A549 (cell line): ENCODE measurements around the gene EPB41L5. TPM values are rescaled to one million over a fixed set of nuclear protein-coding genes. Genes with fewer than 3 reads are reported as not detected.
"Not testable (repeated sequence)": the region's sequence is repeated elsewhere in the genome, so short reads cannot be mapped to it uniquely, and the experiment has no call there.

Experiments used
- ATAC-seq, 2 experiments: fragments of 200-7000 bp in 1 of 2; fragments of >200 bp in 1 of 2; cut with Nextera tagmentation in 1 of 2; cut with Tn5 transposase in 1 of 2; 3 replicates each; pipeline versions ENCODE4 v1.8.0 to v1.9.1; 2018 to 2020; ENCODE audit warnings: mild to moderate bottlenecking in 1 of 2, moderate library complexity in 1 of 2
- CTCF ChIA-PET: fragments of 300-600 bp; sonication (Branson Sonifier 250); formaldehyde crosslinking; extraction: SDS; loops from one replicate; lab custom pipeline; 2021; ENCODE audit warnings: antibody characterized with exemption, inconsistent platforms; lab: Yijun Ruan, JAX
- POLR2A ChIA-PET: fragments of 350-600 bp; formaldehyde crosslinking; extraction: SDS; loops from one replicate; lab custom pipeline; 2021; ENCODE audit warnings: antibody characterized with exemption, inconsistent platforms; lab: Yijun Ruan, JAX
- DNase-seq, 2 experiments: peaks; one replicate each; pipeline versions ENCODE4 v3.0.0 to v3.0.0-alpha.2; 2011 to 2016; ENCODE audit warnings: low read depth in 1 of 2, low spot score in 1 of 2
- FAIRE-seq: peaks from 2 replicates; lab custom pipeline; 2011; peaks lifted over from hg19 to GRCh38; lab: Jason Lieb, UNC
- H3K27ac ChIP-seq, 2 experiments: fragments of >200 bp; sonication (Bioruptor Twin); formaldehyde crosslinking; 3 replicates each; pipeline ENCODE4 v1.5.1; 2016 to 2017
- H3K4me1 ChIP-seq: fragments of >200 bp; sonication (Bioruptor Twin); formaldehyde crosslinking; 3 replicates; pipeline ENCODE4 v1.6.1; 2016
- H3K4me2 ChIP-seq: fragments of >200 bp; sonication (Bioruptor Twin); formaldehyde crosslinking; 3 replicates; pipeline ENCODE4 v1.6.1; 2016
- H3K4me3 ChIP-seq: fragments of >200 bp; sonication (Bioruptor Twin); formaldehyde crosslinking; 3 replicates; pipeline ENCODE4 v1.5.1; 2016
- H3K9me3 ChIP-seq: fragments of >200 bp; sonication (Bioruptor Twin); formaldehyde crosslinking; 3 replicates; pipeline ENCODE4 v1.6.1; 2016
- CBX2 ChIP-seq: fragments of 200-600 bp; sonication (generic); IDR thresholded peaks from 2 replicates; pipeline ENCODE4 v1.6.1; 2016; ENCODE audit warnings: low read depth, mild to moderate bottlenecking, borderline replicate concordance
- CEBPB ChIP-seq, 2 experiments: fragments of >200 bp in 1 of 2; sonication (Bioruptor Twin) in 1 of 2; formaldehyde crosslinking in 1 of 2; IDR thresholded peaks; 2 replicates each; pipeline ENCODE4 v1.6.1; 2012 to 2016
- CHD2 ChIP-seq: fragments of 150-350 bp; IDR thresholded peaks from 2 replicates; pipeline ENCODE4 v1.6.1; 2014; ENCODE audit warnings: low read length; ENCODE audit not compliant: partially characterized antibody
- ESRRA ChIP-seq: fragments of 150-350 bp; IDR thresholded peaks from 2 replicates; pipeline ENCODE4 v1.6.1; 2014; ENCODE audit warnings: mild to moderate bottlenecking, low read length, borderline replicate concordance
- HOXB13 ChIP-seq: fragments of 250-450 bp; sonication (Bioruptor Pico); IDR thresholded peaks from 2 replicates; pipeline ENCODE4 v1.5.0; 2020; ENCODE audit warnings: low read depth, mild to moderate bottlenecking, moderate library complexity
- HOXB5 ChIP-seq: fragments of 250-450 bp; sonication (Bioruptor Pico); IDR thresholded peaks from 2 replicates; pipeline ENCODE4 v1.5.0; 2020; ENCODE audit warnings: mild to moderate bottlenecking, moderate library complexity
- JUN ChIP-seq, 2 experiments: fragments of >200 bp; sonication (Bioruptor Twin); formaldehyde crosslinking; IDR thresholded peaks; 2 replicates in 1 of 2; 3 replicates in 1 of 2; pipeline ENCODE4 v1.6.1; 2016 to 2017
- JUNB ChIP-seq: fragments of >200 bp; sonication (Bioruptor Twin); formaldehyde crosslinking; IDR thresholded peaks from 2 replicates; pipeline ENCODE4 v1.6.1; 2016
- KDM5A ChIP-seq: fragments of 200-600 bp; sonication (generic); IDR thresholded peaks from 2 replicates; pipeline ENCODE4 v1.6.1; 2016; ENCODE audit warnings: antibody characterized with exemption, mild to moderate bottlenecking
- MAFK ChIP-seq: fragments of 450-650 bp; IDR thresholded peaks from 2 replicates; pipeline ENCODE4 v1.6.1; 2014; ENCODE audit not compliant: partially characterized antibody
- PHF8 ChIP-seq: fragments of 200-600 bp; sonication (generic); IDR thresholded peaks from 2 replicates; pipeline ENCODE4 v1.6.1; 2016; ENCODE audit warnings: low read depth, mild to moderate bottlenecking, antibody characterized with exemption, moderate library complexity, borderline replicate concordance
- POLR2AphosphoS2 ChIP-seq: conservative IDR thresholded peaks from 2 replicates; pipeline ENCODE4 v1.6.1; 2012; ENCODE audit warnings: low read length, improper control_type of control experiment, inconsistent platforms
- RARB ChIP-seq: fragments of 250-450 bp; sonication (Bioruptor Pico); IDR thresholded peaks from 2 replicates; pipeline ENCODE4 v1.8.0; 2021; ENCODE audit warnings: mild to moderate bottlenecking, moderate library complexity
- RCOR1 ChIP-seq: fragments of 150-350 bp; IDR thresholded peaks from 2 replicates; pipeline ENCODE4 v1.6.1; 2014; ENCODE audit warnings: antibody characterized with exemption, low read length, low read depth
- RFX5 ChIP-seq: fragments of 450-650 bp; IDR thresholded peaks from 2 replicates; pipeline ENCODE4 v1.7.1; 2014; ENCODE audit warnings: antibody characterized with exemption, mild to moderate bottlenecking, moderate library complexity
- SMC3 ChIP-seq: fragments of >200 bp; sonication (Bioruptor Twin); formaldehyde crosslinking; IDR thresholded peaks from 3 replicates; pipeline ENCODE4 v1.6.1; 2018; ENCODE audit warnings: inconsistent platforms
- TFCP2L1 ChIP-seq: fragments of 250-450 bp; sonication (Bioruptor Pico); IDR thresholded peaks from 2 replicates; pipeline ENCODE4 v1.5.0; 2021; ENCODE audit warnings: mild to moderate bottlenecking
- TP53 ChIP-seq: fragments of 250-450 bp; sonication (Bioruptor Pico); IDR thresholded peaks from 2 replicates; pipeline ENCODE4 v1.5.0; 2021; ENCODE audit warnings: mild to moderate bottlenecking, moderate library complexity
- ZFP36 ChIP-seq: fragments of 450-650 bp; IDR thresholded peaks from 2 replicates; pipeline ENCODE4 v1.6.1; 2014; ENCODE audit warnings: borderline replicate concordance; ENCODE audit not compliant: partially characterized antibody
- ZNF302 ChIP-seq: fragments of 250-450 bp; sonication (Bioruptor Pico); IDR thresholded peaks from 2 replicates; pipeline ENCODE4 v1.9.0; 2021; ENCODE audit warnings: inconsistent platforms, mild to moderate bottlenecking, moderate library complexity
- WGBS: methylation state at CpG from one replicate; pipeline ENCODE4 v1.1.6; 2017; ENCODE audit errors: missing lambda C conversion rate; 5-methylcytosine and 5-hydroxymethylcytosine counted together
- polyA plus RNA-seq, 4 experiments: library from polyadenylated mRNA; depleted of rRNA in 3 of 4; stranded (reverse); fragments of >200 nt; fragmentation: RNase III in 1 of 4; extraction: RNeasy Plus Mini Kit Qiagen cat#74134 plus additional on column Dnase treatment in 1 of 4; gene quantifications; 2 replicates in 3 of 4; 3 replicates in 1 of 4; pipeline ENCODE4 v1.2.3, GENCODE V29; 2011 to 2017
- TF ChIP-seq, protein P1 (sequence below): IDR thresholded peaks from 2 replicates; pipeline ENCODE4 v1.6.1; 2012
- TF ChIP-seq, protein P2 (sequence below): fragments of 450-650 bp; IDR thresholded peaks from 2 replicates; pipeline ENCODE4 v1.6.1; 2014; ENCODE audit warnings: antibody characterized with exemption
- TF ChIP-seq, protein P3 (sequence below): fragments of 250-450 bp; sonication (Bioruptor Pico); IDR thresholded peaks from 2 replicates; pipeline ENCODE4 v1.5.0; 2020; ENCODE audit warnings: low read depth, mild to moderate bottlenecking, moderate library complexity
- TF ChIP-seq, protein P4 (sequence below): IDR thresholded peaks from 2 replicates; pipeline ENCODE4 v1.6.1; 2012; ENCODE audit warnings: low read depth, borderline replicate concordance
- TF ChIP-seq, protein P5 (sequence below): IDR thresholded peaks from 2 replicates; pipeline ENCODE4 v1.6.1; 2012
- TF ChIP-seq, protein P6 (sequence below): fragments of 150-350 bp; IDR thresholded peaks from 2 replicates; pipeline ENCODE4 v1.6.1; 2014; ENCODE audit warnings: low read depth, mild to moderate bottlenecking, low read length
- TF ChIP-seq, protein P7 (sequence below): fragments of >200 bp; sonication (Bioruptor Twin); formaldehyde crosslinking; IDR thresholded peaks from 3 replicates; pipeline ENCODE4 v1.5.1; 2016
- TF ChIP-seq, protein P8 (sequence below): fragments of >200 bp; sonication (Bioruptor Twin); formaldehyde crosslinking; IDR thresholded peaks from 2 replicates; pipeline ENCODE4 v1.6.1; 2016

EPB41L5 gene
- polyA plus RNA-seq, 2 of the 4 experiments (the other 2 are of a cell fraction), result 5.8 to 33.0 TPM

DNA sequence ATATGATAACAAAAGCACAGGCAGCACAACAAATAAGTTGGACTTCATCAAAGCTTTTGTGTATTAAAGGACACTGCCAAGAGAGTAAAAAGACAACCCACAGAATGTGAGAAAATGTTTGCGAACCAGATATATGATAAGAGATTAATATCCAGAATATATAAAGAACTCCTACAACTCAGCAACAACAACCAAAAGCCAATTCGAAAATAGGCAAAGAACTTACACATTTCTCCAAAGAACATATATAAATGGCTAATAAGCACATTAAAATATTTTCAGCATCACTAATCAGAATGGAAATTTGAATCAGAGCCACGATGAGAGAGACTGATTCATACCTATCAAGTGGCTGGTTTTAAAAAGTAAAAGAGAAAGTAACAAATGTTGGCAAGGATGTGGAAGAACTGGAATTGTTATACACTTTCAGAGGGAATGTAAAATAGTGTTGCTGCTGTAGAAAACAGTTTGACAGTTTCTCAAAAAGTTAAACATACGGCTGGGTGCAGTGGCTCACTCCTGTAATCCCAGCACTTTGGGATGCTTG lies 25.2 kb downstream of the EPB41L5 start (continued):
- TF ChIP-seq TP53 (CRISPR knock-in tag), result no peak
- TF ChIP-seq MAFK, result no peak

DNA sequence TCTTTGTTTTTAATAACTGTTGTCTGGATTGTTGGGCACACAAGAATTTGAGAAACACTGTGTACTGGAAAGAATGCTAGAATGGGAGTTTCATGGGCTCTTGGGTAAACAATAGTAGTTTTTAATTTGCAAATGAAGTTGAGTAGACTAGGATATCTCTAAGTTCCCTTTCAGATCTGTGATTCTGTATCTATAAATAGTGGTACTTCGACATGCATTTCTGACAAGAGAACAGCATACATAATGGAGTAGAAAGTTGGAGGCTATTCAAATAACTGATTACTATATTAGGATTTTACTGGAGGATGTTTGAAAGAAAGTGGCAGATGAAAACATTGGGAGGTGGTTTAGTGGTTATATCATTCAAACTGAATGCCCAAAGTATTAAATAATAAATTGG lies 29.5 kb downstream of the EPB41L5 start:
- FAIRE-seq, result no peak
- POLR2A ChIA-PET, result no interaction called here
- Histone ChIP-seq H3K4me2 (no peak overlapping the region), H3K4me3 (no peak overlapping the region)
- DNase-seq, result no peak
- ATAC-seq, result no peak
- no peak for TF ChIP-seq POLR2AphosphoS2
- TF ChIP-seq, protein P1, sequence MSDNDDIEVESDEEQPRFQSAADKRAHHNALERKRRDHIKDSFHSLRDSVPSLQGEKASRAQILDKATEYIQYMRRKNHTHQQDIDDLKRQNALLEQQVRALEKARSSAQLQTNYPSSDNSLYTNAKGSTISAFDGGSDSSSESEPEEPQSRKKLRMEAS, result no peak
- no peak for TF ChIP-seq JUN (IDR thresholded peaks at IDR 0.05)
- no peak for TF ChIP-seq CHD2
- TF ChIP-seq, protein P2, sequence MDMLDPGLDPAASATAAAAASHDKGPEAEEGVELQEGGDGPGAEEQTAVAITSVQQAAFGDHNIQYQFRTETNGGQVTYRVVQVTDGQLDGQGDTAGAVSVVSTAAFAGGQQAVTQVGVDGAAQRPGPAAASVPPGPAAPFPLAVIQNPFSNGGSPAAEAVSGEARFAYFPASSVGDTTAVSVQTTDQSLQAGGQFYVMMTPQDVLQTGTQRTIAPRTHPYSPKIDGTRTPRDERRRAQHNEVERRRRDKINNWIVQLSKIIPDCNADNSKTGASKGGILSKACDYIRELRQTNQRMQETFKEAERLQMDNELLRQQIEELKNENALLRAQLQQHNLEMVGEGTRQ, result no peak
- no peak for TF ChIP-seq ESRRA
- TF ChIP-seq HOXB13 (CRISPR knock-in tag), result no peak
- TF ChIP-seq TFCP2L1 (CRISPR knock-in tag), result no peak
- no peak for TF ChIP-seq RFX5
- no peak for TF ChIP-seq KDM5A
- no peak for TF ChIP-seq HOXB5
- TF ChIP-seq CEBPB (IDR thresholded peaks at IDR 0.05), result no peak
- no peak for TF ChIP-seq RCOR1
- TF ChIP-seq, protein P3, sequence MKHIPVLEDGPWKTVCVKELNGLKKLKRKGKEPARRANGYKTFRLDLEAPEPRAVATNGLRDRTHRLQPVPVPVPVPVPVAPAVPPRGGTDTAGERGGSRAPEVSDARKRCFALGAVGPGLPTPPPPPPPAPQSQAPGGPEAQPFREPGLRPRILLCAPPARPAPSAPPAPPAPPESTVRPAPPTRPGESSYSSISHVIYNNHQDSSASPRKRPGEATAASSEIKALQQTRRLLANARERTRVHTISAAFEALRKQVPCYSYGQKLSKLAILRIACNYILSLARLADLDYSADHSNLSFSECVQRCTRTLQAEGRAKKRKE (CRISPR knock-in tag), result no peak
- TF ChIP-seq, protein P4, sequence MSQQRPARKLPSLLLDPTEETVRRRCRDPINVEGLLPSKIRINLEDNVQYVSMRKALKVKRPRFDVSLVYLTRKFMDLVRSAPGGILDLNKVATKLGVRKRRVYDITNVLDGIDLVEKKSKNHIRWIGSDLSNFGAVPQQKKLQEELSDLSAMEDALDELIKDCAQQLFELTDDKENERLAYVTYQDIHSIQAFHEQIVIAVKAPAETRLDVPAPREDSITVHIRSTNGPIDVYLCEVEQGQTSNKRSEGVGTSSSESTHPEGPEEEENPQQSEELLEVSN, result no peak
- TF ChIP-seq, all 56 proteins: peak for 0
- Histone ChIP-seq H3K9me3 (peaks cover 7% of the 10 kb centered on the region; the same call in 1 of the 3 replicates), H3K4me1 (no peaks in the 10 kb centered on the region), H3K27ac (no peak overlapping the region)
- CTCF ChIA-PET, result no interaction called here
- WGBS, result 89% methylated on average over 1 of the region's 1 CpG

DNA sequence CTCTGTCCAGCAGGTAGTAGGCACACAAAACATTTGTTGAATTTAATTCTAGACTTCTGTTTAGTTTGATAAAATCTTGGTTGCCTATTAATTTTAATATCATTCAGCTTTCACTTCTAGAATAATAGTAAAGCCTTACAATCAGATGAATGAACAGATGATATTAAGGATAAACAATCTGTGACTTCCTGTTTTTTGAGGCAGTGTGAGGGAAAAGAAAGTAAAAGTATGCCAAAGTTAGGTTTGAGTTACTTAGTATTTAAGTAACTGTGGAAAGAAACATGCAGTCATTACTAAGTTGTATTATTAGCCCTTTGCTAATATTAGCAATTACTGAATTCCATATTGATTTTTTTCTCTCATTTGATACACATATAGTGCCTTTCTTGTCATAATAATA lies 31.5 kb downstream of the EPB41L5 start:
- no peak for ATAC-seq
- CTCF ChIA-PET, result no interaction called here
- FAIRE-seq, result no peak

DNA sequence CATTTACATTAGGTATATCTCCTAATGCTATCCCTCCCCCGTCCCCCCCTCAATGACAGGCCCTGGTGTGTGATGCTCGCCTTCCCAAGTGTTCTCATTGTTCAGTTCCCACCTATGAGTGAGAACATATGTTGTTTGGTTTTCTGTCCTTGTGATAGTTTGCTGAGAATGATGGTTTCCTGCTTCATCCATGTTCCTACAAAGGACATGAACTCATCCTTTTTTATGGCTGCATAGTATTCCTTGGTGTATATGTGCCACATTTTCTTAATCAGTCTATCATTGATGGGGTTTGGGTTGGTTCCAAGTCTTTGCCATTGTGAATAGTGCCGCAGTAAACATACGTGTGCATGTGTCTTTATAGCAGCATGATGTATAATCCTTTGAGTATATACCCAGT lies 32.9 kb downstream of the EPB41L5 start:
- H3K4me3 ChIP-seq, CTCF ChIA-PET, H3K4me2 ChIP-seq, H3K9me3 ChIP-seq, ATAC-seq, FAIRE-seq, POLR2A ChIA-PET, DNase-seq, H3K4me1 ChIP-seq, H3K27ac ChIP-seq: not testable (repeated sequence)
- 94% methylated on average over 4 of the region's 4 CpGs for WGBS

More for the DNA sequence above, 31.5 kb downstream of the EPB41L5 start:
- H3K9me3 ChIP-seq, result peaks cover 7% of the 10 kb centered on the region; the same call in 1 of the 3 replicates
- H3K4me2 ChIP-seq, result no peak overlapping the region
- TF ChIP-seq CBX2 (no peak), JUNB (no peak), PHF8 (no peak), ZNF302 (CRISPR knock-in tag) (no peak), SMC3 (no peak), ZFP36 (no peak), TFCP2L1 (CRISPR knock-in tag) (no peak), RARB (CRISPR knock-in tag) (no peak)
- TF ChIP-seq, protein P5, sequence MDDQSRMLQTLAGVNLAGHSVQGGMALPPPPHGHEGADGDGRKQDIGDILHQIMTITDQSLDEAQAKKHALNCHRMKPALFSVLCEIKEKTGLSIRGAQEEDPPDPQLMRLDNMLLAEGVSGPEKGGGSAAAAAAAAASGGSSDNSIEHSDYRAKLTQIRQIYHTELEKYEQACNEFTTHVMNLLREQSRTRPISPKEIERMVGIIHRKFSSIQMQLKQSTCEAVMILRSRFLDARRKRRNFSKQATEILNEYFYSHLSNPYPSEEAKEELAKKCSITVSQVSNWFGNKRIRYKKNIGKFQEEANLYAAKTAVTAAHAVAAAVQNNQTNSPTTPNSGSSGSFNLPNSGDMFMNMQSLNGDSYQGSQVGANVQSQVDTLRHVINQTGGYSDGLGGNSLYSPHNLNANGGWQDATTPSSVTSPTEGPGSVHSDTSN, result no peak
- TF ChIP-seq, protein P6, sequence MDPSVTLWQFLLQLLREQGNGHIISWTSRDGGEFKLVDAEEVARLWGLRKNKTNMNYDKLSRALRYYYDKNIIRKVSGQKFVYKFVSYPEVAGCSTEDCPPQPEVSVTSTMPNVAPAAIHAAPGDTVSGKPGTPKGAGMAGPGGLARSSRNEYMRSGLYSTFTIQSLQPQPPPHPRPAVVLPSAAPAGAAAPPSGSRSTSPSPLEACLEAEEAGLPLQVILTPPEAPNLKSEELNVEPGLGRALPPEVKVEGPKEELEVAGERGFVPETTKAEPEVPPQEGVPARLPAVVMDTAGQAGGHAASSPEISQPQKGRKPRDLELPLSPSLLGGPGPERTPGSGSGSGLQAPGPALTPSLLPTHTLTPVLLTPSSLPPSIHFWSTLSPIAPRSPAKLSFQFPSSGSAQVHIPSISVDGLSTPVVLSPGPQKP, result no peak
- TF ChIP-seq, protein P7, sequence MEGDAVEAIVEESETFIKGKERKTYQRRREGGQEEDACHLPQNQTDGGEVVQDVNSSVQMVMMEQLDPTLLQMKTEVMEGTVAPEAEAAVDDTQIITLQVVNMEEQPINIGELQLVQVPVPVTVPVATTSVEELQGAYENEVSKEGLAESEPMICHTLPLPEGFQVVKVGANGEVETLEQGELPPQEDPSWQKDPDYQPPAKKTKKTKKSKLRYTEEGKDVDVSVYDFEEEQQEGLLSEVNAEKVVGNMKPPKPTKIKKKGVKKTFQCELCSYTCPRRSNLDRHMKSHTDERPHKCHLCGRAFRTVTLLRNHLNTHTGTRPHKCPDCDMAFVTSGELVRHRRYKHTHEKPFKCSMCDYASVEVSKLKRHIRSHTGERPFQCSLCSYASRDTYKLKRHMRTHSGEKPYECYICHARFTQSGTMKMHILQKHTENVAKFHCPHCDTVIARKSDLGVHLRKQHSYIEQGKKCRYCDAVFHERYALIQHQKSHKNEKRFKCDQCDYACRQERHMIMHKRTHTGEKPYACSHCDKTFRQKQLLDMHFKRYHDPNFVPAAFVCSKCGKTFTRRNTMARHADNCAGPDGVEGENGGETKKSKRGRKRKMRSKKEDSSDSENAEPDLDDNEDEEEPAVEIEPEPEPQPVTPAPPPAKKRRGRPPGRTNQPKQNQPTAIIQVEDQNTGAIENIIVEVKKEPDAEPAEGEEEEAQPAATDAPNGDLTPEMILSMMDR, result no peak
- TF ChIP-seq, protein P8, sequence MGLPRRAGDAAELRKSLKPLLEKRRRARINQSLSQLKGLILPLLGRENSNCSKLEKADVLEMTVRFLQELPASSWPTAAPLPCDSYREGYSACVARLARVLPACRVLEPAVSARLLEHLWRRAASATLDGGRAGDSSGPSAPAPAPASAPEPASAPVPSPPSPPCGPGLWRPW, result no peak
- TF ChIP-seq, all 56 proteins: peak for 0
- POLR2A ChIA-PET, result interaction anchor here (0.6 kb wide), 1 partner anchor 969 kb away, joined by 3 read pairs; no protein-coding TSS in a partner anchor
- H3K4me1 ChIP-seq, result no peaks in the 10 kb centered on the region
- H3K27ac ChIP-seq, result no peak overlapping the region
- H3K4me3 ChIP-seq, result no peak overlapping the region
- no peak for DNase-seq
